Mesothelial cell of epicardium (in vitro differentiated cells): Measurements from ENCODE around the gene BAIAP2L1. TPM values are rescaled to one million over a fixed set of nuclear protein-coding genes. Genes with fewer than 3 reads are reported as not detected.

Source experiments
- DNase-seq, 2 experiments: peaks; one replicate each; pipeline ENCODE4 v3.0.0; 2021; ENCODE audit warnings: low spot score in 2 of 2; ENCODE audit not compliant: unreplicated experiment in 2 of 2
- H3K27ac Mint-ChIP-seq: 2 replicates; pipeline ENCODE4 v1.8.0; 2021; ENCODE audit warnings: mixed read lengths
- H3K27me3 Mint-ChIP-seq: 2 replicates; pipeline ENCODE4 v1.8.0; 2021; ENCODE audit warnings: low read depth, mixed read lengths
- H3K36me3 Mint-ChIP-seq: 2 replicates; pipeline ENCODE4 v1.8.0; 2021; ENCODE audit warnings: mixed read lengths
- H3K4me1 Mint-ChIP-seq: 2 replicates; pipeline ENCODE4 v1.8.0; 2021; ENCODE audit warnings: mixed read lengths
- H3K4me3 Mint-ChIP-seq: 2 replicates; pipeline ENCODE4 v1.8.0; 2021; ENCODE audit warnings: mild to moderate bottlenecking, moderate library complexity, mixed read lengths
- H3K9me3 Mint-ChIP-seq: 2 replicates; pipeline ENCODE4 v1.8.0; 2021; ENCODE audit warnings: mixed read lengths
- CTCF ChIP-seq: fragments of 200-600 bp; sonication (generic); IDR thresholded peaks from one replicate; pipeline ENCODE4 v1.5.0; 2021; ENCODE audit warnings: antibody characterized with exemption; ENCODE audit not compliant: unreplicated experiment
- total RNA-seq: library from RNA; stranded (reverse); gene quantifications from 3 replicates; pipeline ENCODE4 v1.2.1, GENCODE V29; 2021

The BAIAP2L1 gene
- total RNA-seq, 1 donor from 2014 or later = 27.2 TPM

- Mint-ChIP-seq H3K4me3 (no peak overlapping the region), H3K27ac (no peak overlapping the region), H3K4me1 (peaks cover 16% of the 10 kb centered on the region), H3K9me3 (no peaks in the 10 kb centered on the region), H3K27me3 (no peaks in the 10 kb centered on the region), H3K36me3 (peaks cover 24% of the 10 kb centered on the region)
- no peak for DNase-seq
- TF ChIP-seq CTCF = no peak
These were observed 94.8 kb downstream of the BAIAP2L1 start for GRCh38 chr7:98305951-98306535.

- no peak for TF ChIP-seq CTCF
- Mint-ChIP-seq H3K36me3 (peaks cover 30% of the 10 kb centered on the region), H3K27me3 (no peaks in the 10 kb centered on the region), H3K4me1 (peaks cover 16% of the 10 kb centered on the region), H3K9me3 (no peaks in the 10 kb centered on the region), H3K4me3 (no peak overlapping the region), H3K27ac (peak overlapping the region; percentile 11)
- DNase-seq = no peak
These were observed 97.0 kb downstream of the BAIAP2L1 start for GRCh38 chr7:98303906-98304305.

GRCh38 chr7:98303176-98303865 is 97.6 kb downstream of the BAIAP2L1 start:
- DNase-seq = no peak
- H3K9me3 Mint-ChIP-seq = no peaks in the 10 kb centered on the region
- no peak overlapping the region for H3K4me3 Mint-ChIP-seq
- peak overlapping the region; percentile 11 for H3K27ac Mint-ChIP-seq
- no peaks in the 10 kb centered on the region for H3K27me3 Mint-ChIP-seq
- TF ChIP-seq CTCF = no peak
- H3K4me1 Mint-ChIP-seq = peaks cover 16% of the 10 kb centered on the region
- H3K36me3 Mint-ChIP-seq = peaks cover 26% of the 10 kb centered on the region

- H3K9me3 Mint-ChIP-seq = no peaks in the 10 kb centered on the region
- no peak for TF ChIP-seq CTCF
- no peak for DNase-seq
- peaks cover 16% of the 10 kb centered on the region for H3K4me1 Mint-ChIP-seq
- peaks cover 19% of the 10 kb centered on the region for H3K36me3 Mint-ChIP-seq
- no peak overlapping the region for H3K4me3 Mint-ChIP-seq
- H3K27me3 Mint-ChIP-seq = no peaks in the 10 kb centered on the region
- H3K27ac Mint-ChIP-seq = no peak overlapping the region
These were observed 99.0 kb downstream of the BAIAP2L1 start for GRCh38 chr7:98301693-98302470.

- no peaks in the 10 kb centered on the region for H3K27me3 Mint-ChIP-seq
- peaks cover 17% of the 10 kb centered on the region for H3K36me3 Mint-ChIP-seq
- TF ChIP-seq CTCF = no peak
- no peak for DNase-seq
- no peak overlapping the region for H3K27ac Mint-ChIP-seq
- H3K9me3 Mint-ChIP-seq = no peaks in the 10 kb centered on the region
- peaks cover 13% of the 10 kb centered on the region for H3K4me1 Mint-ChIP-seq
- H3K4me3 Mint-ChIP-seq = no peak overlapping the region
These were observed 100.1 kb downstream of the BAIAP2L1 start for GRCh38 chr7:98300595-98301372.
